A549 (cell line): ENCODE measurements around the gene MGMT. TPM values are rescaled to one million over a fixed set of nuclear protein-coding genes. Genes with fewer than 3 reads are reported as not detected.

Experiments
- ATAC-seq, 2 experiments: fragments of 200-7000 bp in 1 of 2; fragments of >200 bp in 1 of 2; cut with Nextera tagmentation in 1 of 2; cut with Tn5 transposase in 1 of 2; 3 replicates each; pipeline versions ENCODE4 v1.8.0 to v1.9.1; 2018 to 2020; ENCODE audit warnings: mild to moderate bottlenecking in 1 of 2, moderate library complexity in 1 of 2
- CTCF ChIA-PET: fragments of 300-600 bp; sonication (Branson Sonifier 250); formaldehyde crosslinking; extraction: SDS; loops from one replicate; lab custom pipeline; 2021; ENCODE audit warnings: antibody characterized with exemption, inconsistent platforms; lab: Yijun Ruan, JAX
- POLR2A ChIA-PET: fragments of 350-600 bp; formaldehyde crosslinking; extraction: SDS; loops from one replicate; lab custom pipeline; 2021; ENCODE audit warnings: antibody characterized with exemption, inconsistent platforms; lab: Yijun Ruan, JAX
- DNase-seq, 2 experiments: peaks; one replicate each; pipeline versions ENCODE4 v3.0.0 to v3.0.0-alpha.2; 2011 to 2016; ENCODE audit warnings: low read depth in 1 of 2, low spot score in 1 of 2
- FAIRE-seq: peaks from 2 replicates; lab custom pipeline; 2011; peaks lifted over from hg19 to GRCh38; lab: Jason Lieb, UNC
- H3K27ac ChIP-seq, 2 experiments: fragments of >200 bp; sonication (Bioruptor Twin); formaldehyde crosslinking; 3 replicates each; pipeline ENCODE4 v1.5.1; 2016 to 2017
- H3K4me1 ChIP-seq: fragments of >200 bp; sonication (Bioruptor Twin); formaldehyde crosslinking; 3 replicates; pipeline ENCODE4 v1.6.1; 2016
- H3K4me2 ChIP-seq: fragments of >200 bp; sonication (Bioruptor Twin); formaldehyde crosslinking; 3 replicates; pipeline ENCODE4 v1.6.1; 2016
- H3K4me3 ChIP-seq: fragments of >200 bp; sonication (Bioruptor Twin); formaldehyde crosslinking; 3 replicates; pipeline ENCODE4 v1.5.1; 2016
- H3K9me3 ChIP-seq: fragments of >200 bp; sonication (Bioruptor Twin); formaldehyde crosslinking; 3 replicates; pipeline ENCODE4 v1.6.1; 2016
- CBX8 ChIP-seq: fragments of 200-600 bp; sonication (generic); IDR thresholded peaks from 2 replicates; pipeline ENCODE4 v1.6.1; 2016
- CHD4 ChIP-seq: fragments of 200-600 bp; sonication (generic); IDR thresholded peaks from 2 replicates; pipeline ENCODE4 v1.6.1; 2016; ENCODE audit warnings: antibody characterized with exemption, mild to moderate bottlenecking, borderline replicate concordance
- E2F6 ChIP-seq: IDR thresholded peaks from 2 replicates; pipeline ENCODE4 v1.6.1; 2012; ENCODE audit warnings: low read depth, borderline replicate concordance
- EHF ChIP-seq: fragments of 250-450 bp; sonication (Bioruptor Pico); IDR thresholded peaks from 2 replicates; pipeline ENCODE4 v1.5.0; 2020; ENCODE audit warnings: mild to moderate bottlenecking
- ELK1 ChIP-seq: fragments of 150-350 bp; IDR thresholded peaks from 2 replicates; pipeline ENCODE4 v1.6.1; 2014; ENCODE audit warnings: low read depth, mild to moderate bottlenecking, low read length
- EP300 ChIP-seq, 2 experiments: fragments of >200 bp; sonication (Bioruptor Twin); formaldehyde crosslinking; IDR thresholded peaks; 2 replicates in 1 of 2; 3 replicates in 1 of 2; pipeline ENCODE4 v1.6.1; 2016 to 2017
- ESRRA ChIP-seq: fragments of 150-350 bp; IDR thresholded peaks from 2 replicates; pipeline ENCODE4 v1.6.1; 2014; ENCODE audit warnings: mild to moderate bottlenecking, low read length, borderline replicate concordance
- FOSB ChIP-seq: fragments of 250-450 bp; sonication (Bioruptor Pico); IDR thresholded peaks from 2 replicates; pipeline ENCODE4 v1.5.0; 2020; ENCODE audit warnings: mild to moderate bottlenecking, moderate library complexity
- FOXS1 ChIP-seq: fragments of 250-450 bp; sonication (Bioruptor Pico); IDR thresholded peaks from 2 replicates; pipeline ENCODE4 v1.5.0; 2020; ENCODE audit warnings: mild to moderate bottlenecking, moderate library complexity
- GATA3 ChIP-seq: IDR thresholded peaks from 2 replicates; pipeline ENCODE4 v1.6.1; 2012; ENCODE audit warnings: borderline replicate concordance
- HOXB13 ChIP-seq: fragments of 250-450 bp; sonication (Bioruptor Pico); IDR thresholded peaks from 2 replicates; pipeline ENCODE4 v1.5.0; 2020; ENCODE audit warnings: low read depth, mild to moderate bottlenecking, moderate library complexity
- JUN ChIP-seq, 2 experiments: fragments of >200 bp; sonication (Bioruptor Twin); formaldehyde crosslinking; IDR thresholded peaks; 2 replicates in 1 of 2; 3 replicates in 1 of 2; pipeline ENCODE4 v1.6.1; 2016 to 2017
- JUNB ChIP-seq: fragments of >200 bp; sonication (Bioruptor Twin); formaldehyde crosslinking; IDR thresholded peaks from 2 replicates; pipeline ENCODE4 v1.6.1; 2016
- KDM1A ChIP-seq: fragments of 200-600 bp; sonication (generic); IDR thresholded peaks from 2 replicates; pipeline ENCODE4 v1.6.1; 2016; ENCODE audit warnings: low read depth, mild to moderate bottlenecking
- NPAS2 ChIP-seq: fragments of 250-450 bp; sonication (Bioruptor Pico); IDR thresholded peaks from 2 replicates; pipeline ENCODE4 v1.8.0; 2022; ENCODE audit warnings: mild to moderate bottlenecking, moderate library complexity, borderline replicate concordance
- PHF8 ChIP-seq: fragments of 200-600 bp; sonication (generic); IDR thresholded peaks from 2 replicates; pipeline ENCODE4 v1.6.1; 2016; ENCODE audit warnings: low read depth, mild to moderate bottlenecking, antibody characterized with exemption, moderate library complexity, borderline replicate concordance
- RCOR1 ChIP-seq: fragments of 150-350 bp; IDR thresholded peaks from 2 replicates; pipeline ENCODE4 v1.6.1; 2014; ENCODE audit warnings: antibody characterized with exemption, low read length, low read depth
- RFX5 ChIP-seq: fragments of 450-650 bp; IDR thresholded peaks from 2 replicates; pipeline ENCODE4 v1.7.1; 2014; ENCODE audit warnings: antibody characterized with exemption, mild to moderate bottlenecking, moderate library complexity
- RNF2 ChIP-seq: fragments of 200-600 bp; sonication (generic); IDR thresholded peaks from 2 replicates; pipeline ENCODE4 v1.6.1; 2016; ENCODE audit warnings: low read depth, mild to moderate bottlenecking, antibody characterized with exemption, moderate library complexity, borderline replicate concordance
- SMC3 ChIP-seq: fragments of >200 bp; sonication (Bioruptor Twin); formaldehyde crosslinking; IDR thresholded peaks from 3 replicates; pipeline ENCODE4 v1.6.1; 2018; ENCODE audit warnings: inconsistent platforms
- TFCP2L1 ChIP-seq: fragments of 250-450 bp; sonication (Bioruptor Pico); IDR thresholded peaks from 2 replicates; pipeline ENCODE4 v1.5.0; 2021; ENCODE audit warnings: mild to moderate bottlenecking
- USF2 ChIP-seq: fragments of 450-650 bp; IDR thresholded peaks from 2 replicates; pipeline ENCODE4 v1.6.1; 2014; ENCODE audit warnings: antibody characterized with exemption
- ZFP36 ChIP-seq: fragments of 450-650 bp; IDR thresholded peaks from 2 replicates; pipeline ENCODE4 v1.6.1; 2014; ENCODE audit warnings: borderline replicate concordance; ENCODE audit not compliant: partially characterized antibody
- WGBS: methylation state at CpG from one replicate; pipeline ENCODE4 v1.1.6; 2017; ENCODE audit errors: missing lambda C conversion rate; 5-methylcytosine and 5-hydroxymethylcytosine counted together
- polyA plus RNA-seq, 4 experiments: library from polyadenylated mRNA; depleted of rRNA in 3 of 4; stranded (reverse); fragments of >200 nt; fragmentation: RNase III in 1 of 4; extraction: RNeasy Plus Mini Kit Qiagen cat#74134 plus additional on column Dnase treatment in 1 of 4; gene quantifications; 2 replicates in 3 of 4; 3 replicates in 1 of 4; pipeline ENCODE4 v1.2.3, GENCODE V29; 2011 to 2017
- TF ChIP-seq, protein P1 (sequence below): IDR thresholded peaks from 2 replicates; pipeline ENCODE4 v1.6.1; 2012
- TF ChIP-seq, protein P2 (sequence below): fragments of 250-450 bp; sonication (Bioruptor Pico); IDR thresholded peaks from 2 replicates; pipeline ENCODE4 v1.5.0; 2021; ENCODE audit warnings: mild to moderate bottlenecking, moderate library complexity, borderline replicate concordance
- TF ChIP-seq, protein P3 (sequence below): IDR thresholded peaks from 2 replicates; pipeline ENCODE4 v1.6.1; 2012

The MGMT gene
- polyA plus RNA-seq, 2 of the 4 experiments (the other 2 are of a cell fraction), result 4.9 to 5.2 TPM

- FAIRE-seq (no peak), ATAC-seq (no peak), DNase-seq (no peak)
- WGBS, result 54% methylated on average over 5 of the region's 5 CpGs
- no peaks in the 10 kb centered on the region for H3K4me1 ChIP-seq
- no peak for TF ChIP-seq GATA3
- no peak for TF ChIP-seq ESRRA
- no peak for TF ChIP-seq EHF (CRISPR knock-in tag)
- TF ChIP-seq RNF2, result no peak
- no peak for TF ChIP-seq PHF8
- no peaks in the 10 kb centered on the region for H3K9me3 ChIP-seq
- CTCF ChIA-PET, result interaction anchor here (1.5 kb wide), 1 partner anchor 8 kb away, joined by 4 read pairs; no protein-coding TSS in a partner anchor
- no peak overlapping the region for H3K4me3 ChIP-seq
- H3K4me2 ChIP-seq, result no peak overlapping the region
- POLR2A ChIA-PET, result no interaction called here
- no peak overlapping the region for H3K27ac ChIP-seq
Measured at GRCh38 chr10:129694691-129695243, 227.7 kb downstream of the MGMT start.

GRCh38 chr10:129695671-129696070, 228.6 kb downstream of the MGMT start:
- H3K4me2 ChIP-seq, result no peak overlapping the region
- no peak for ATAC-seq
- TF ChIP-seq, protein P1, sequence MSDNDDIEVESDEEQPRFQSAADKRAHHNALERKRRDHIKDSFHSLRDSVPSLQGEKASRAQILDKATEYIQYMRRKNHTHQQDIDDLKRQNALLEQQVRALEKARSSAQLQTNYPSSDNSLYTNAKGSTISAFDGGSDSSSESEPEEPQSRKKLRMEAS, result no peak
- TF ChIP-seq, protein P2, sequence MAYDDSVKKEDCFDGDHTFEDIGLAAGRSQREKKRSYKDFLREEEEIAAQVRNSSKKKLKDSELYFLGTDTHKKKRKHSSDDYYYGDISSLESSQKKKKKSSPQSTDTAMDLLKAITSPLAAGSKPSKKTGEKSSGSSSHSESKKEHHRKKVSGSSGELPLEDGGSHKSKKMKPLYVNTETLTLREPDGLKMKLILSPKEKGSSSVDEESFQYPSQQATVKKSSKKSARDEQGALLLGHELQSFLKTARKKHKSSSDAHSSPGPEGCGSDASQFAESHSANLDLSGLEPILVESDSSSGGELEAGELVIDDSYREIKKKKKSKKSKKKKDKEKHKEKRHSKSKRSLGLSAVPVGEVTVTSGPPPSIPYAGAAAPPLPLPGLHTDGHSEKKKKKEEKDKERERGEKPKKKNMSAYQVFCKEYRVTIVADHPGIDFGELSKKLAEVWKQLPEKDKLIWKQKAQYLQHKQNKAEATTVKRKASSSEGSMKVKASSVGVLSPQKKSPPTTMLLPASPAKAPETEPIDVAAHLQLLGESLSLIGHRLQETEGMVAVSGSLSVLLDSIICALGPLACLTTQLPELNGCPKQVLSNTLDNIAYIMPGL (CRISPR knock-in tag), result no peak
- TF ChIP-seq ZFP36 (no peak), TFCP2L1 (CRISPR knock-in tag) (no peak), HOXB13 (no peak)
- TF ChIP-seq, all 56 proteins: peak for 0
- Histone ChIP-seq H3K9me3 (no peaks in the 10 kb centered on the region), H3K4me1 (no peaks in the 10 kb centered on the region), H3K4me3 (no peak overlapping the region), H3K27ac (no peak overlapping the region)
- FAIRE-seq (no peak), DNase-seq (no peak)
- WGBS, result 43% methylated on average over 8 of the region's 13 CpGs
- ChIA-PET CTCF (no interaction called here), POLR2A (no interaction called here)

DNA sequence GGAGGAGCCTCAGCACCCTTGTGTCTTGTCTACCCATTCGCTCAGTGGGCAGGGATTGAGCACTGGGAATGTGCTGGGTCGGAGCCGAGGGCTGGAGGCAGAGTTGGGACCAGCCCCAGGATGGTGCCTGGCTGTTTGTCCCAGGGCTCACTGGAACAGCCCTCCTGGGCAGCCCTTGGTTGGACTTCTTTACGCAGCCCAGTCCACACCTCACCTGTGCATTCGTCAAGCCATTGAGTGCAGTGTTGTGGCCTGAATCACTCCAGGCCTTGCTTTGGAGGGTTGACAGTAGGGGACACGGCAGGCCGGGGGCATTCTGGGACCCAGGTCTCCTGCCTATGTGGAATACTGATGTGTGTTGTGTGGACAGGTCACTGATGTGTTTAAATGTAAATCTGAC, 229.6 kb downstream of the MGMT start:
- Histone ChIP-seq H3K9me3 (no peaks in the 10 kb centered on the region), H3K4me3 (no peak overlapping the region), H3K4me1 (no peaks in the 10 kb centered on the region), H3K4me2 (no peak overlapping the region), H3K27ac (no peak overlapping the region)
- 44% methylated on average over 6 of the region's 7 CpGs for WGBS
- CTCF ChIA-PET, result no interaction called here
- FAIRE-seq, result no peak
- no peak for TF ChIP-seq SMC3
- TF ChIP-seq CHD4, result no peak
- TF ChIP-seq FOXS1, result no peak
- no peak for TF ChIP-seq EP300 (IDR thresholded peaks at IDR 0.05)
- no peak for TF ChIP-seq ESRRA
- TF ChIP-seq CBX8, result no peak
- no peak for TF ChIP-seq E2F6
- TF ChIP-seq HOXB13, result no peak
- TF ChIP-seq ELK1, result no peak
- TF ChIP-seq USF2, result no peak
- TF ChIP-seq, protein P3, sequence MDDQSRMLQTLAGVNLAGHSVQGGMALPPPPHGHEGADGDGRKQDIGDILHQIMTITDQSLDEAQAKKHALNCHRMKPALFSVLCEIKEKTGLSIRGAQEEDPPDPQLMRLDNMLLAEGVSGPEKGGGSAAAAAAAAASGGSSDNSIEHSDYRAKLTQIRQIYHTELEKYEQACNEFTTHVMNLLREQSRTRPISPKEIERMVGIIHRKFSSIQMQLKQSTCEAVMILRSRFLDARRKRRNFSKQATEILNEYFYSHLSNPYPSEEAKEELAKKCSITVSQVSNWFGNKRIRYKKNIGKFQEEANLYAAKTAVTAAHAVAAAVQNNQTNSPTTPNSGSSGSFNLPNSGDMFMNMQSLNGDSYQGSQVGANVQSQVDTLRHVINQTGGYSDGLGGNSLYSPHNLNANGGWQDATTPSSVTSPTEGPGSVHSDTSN, result no peak
- no peak for TF ChIP-seq JUNB
- no peak for TF ChIP-seq RFX5
- TF ChIP-seq KDM1A, result no peak
- TF ChIP-seq, protein P2 (CRISPR knock-in tag), result no peak
- TF ChIP-seq NPAS2 (CRISPR knock-in tag), result no peak
- TF ChIP-seq JUN (IDR thresholded peaks at IDR 0.05), result no peak
- TF ChIP-seq RCOR1, result no peak
- no peak for TF ChIP-seq FOSB (CRISPR knock-in tag)
- DNase-seq, result no peak
- POLR2A ChIA-PET, result no interaction called here
- ATAC-seq, result no peak
